Muscle of back (tissue), 11 donors: Measurements from ENCODE around the gene GAB2. TPM values are rescaled to one million over a fixed set of nuclear protein-coding genes. Genes with fewer than 3 reads are reported as not detected.
A peak's percentile ranks its signal among the peaks of the same experiment; 100 is the strongest.

Source experiments
- DNase-seq, 3 donors: peaks; one replicate each; pipeline versions ENCODE4 v3.0.0 to v3.0.0-alpha.2; 2013
- polyA plus RNA-seq, 10 donors: library from polyadenylated mRNA; unstranded; fragments of 120-200 nt; gene quantifications; one replicate each; pipeline ENCODE4 v1.2.1, GENCODE V29; 2013; ENCODE audit not compliant: insufficient read length in 10 of 10

Gene GAB2
- polyA plus RNA-seq, 10 donors, result 12.5 to 17.6 (median 14.2) TPM

GRCh38 chr11:78207532-78208256 lies 209.9 kb downstream of the GAB2 start:
- no peak for DNase-seq

- DNase-seq, result no peak
These were observed 211.9 kb downstream of the GAB2 start for GRCh38 chr11:78205691-78206090.

GRCh38 chr11:78205256-78205655 lies 212.4 kb downstream of the GAB2 start:
- DNase-seq, result no peak

GRCh38 chr11:78203184-78203583 lies 214.4 kb downstream of the GAB2 start:
- DNase-seq, result no peak

GRCh38 chr11:78202733-78203167 lies 214.9 kb downstream of the GAB2 start:
- DNase-seq, result no peak

GRCh38 chr11:78201096-78201818 lies 216.4 kb downstream of the GAB2 start:
- DNase-seq, result no peak

- DNase-seq, result no peak
These were observed 217.1 kb downstream of the GAB2 start for GRCh38 chr11:78200553-78200952.

GRCh38 chr11:78200061-78200460 lies 217.6 kb downstream of the GAB2 start:
- DNase-seq, result no peak

- DNase-seq, result no peak
These were observed 218.0 kb downstream of the GAB2 start for GRCh38 chr11:78199653-78200015.

GRCh38 chr11:78199015-78199652 lies 218.5 kb downstream of the GAB2 start:
- no peak for DNase-seq

- no peak for DNase-seq
These were observed 219.8 kb downstream of the GAB2 start for GRCh38 chr11:78197816-78198215.

- no peak for DNase-seq
These were observed 220.9 kb downstream of the GAB2 start for GRCh38 chr11:78196661-78197091.

GRCh38 chr11:78195917-78196560 lies 221.6 kb downstream of the GAB2 start:
- peak in 1 of 3 donors; percentile 57 for DNase-seq

GRCh38 chr11:78194490-78194889 lies 223.1 kb downstream of the GAB2 start:
- DNase-seq, result no peak

GRCh38 chr11:78193806-78194205 lies 223.8 kb downstream of the GAB2 start:
- DNase-seq, result no peak

- no peak for DNase-seq
These were observed 224.7 kb downstream of the GAB2 start for GRCh38 chr11:78192911-78193351.

- no peak for DNase-seq
These were observed 225.3 kb downstream of the GAB2 start for GRCh38 chr11:78192223-78192719.

- DNase-seq, result no peak
These were observed 226.6 kb downstream of the GAB2 start for GRCh38 chr11:78190871-78191538.

- DNase-seq, result no peak
These were observed 227.2 kb downstream of the GAB2 start for GRCh38 chr11:78190374-78190773.

- DNase-seq, result no peak
These were observed 227.8 kb downstream of the GAB2 start for GRCh38 chr11:78189851-78190250.

- DNase-seq, result no peak
These were observed 228.4 kb downstream of the GAB2 start for GRCh38 chr11:78189174-78189724.
